A549 (cell line): ENCODE measurements around the gene THRAP3.

Experiments
- CEBPB ChIP-seq, 2 experiments: fragments of >200 bp in 1 of 2; sonication (Bioruptor Twin) in 1 of 2; formaldehyde crosslinking in 1 of 2; IDR thresholded peaks; 2 replicates each; pipeline ENCODE4 v1.6.1; 2012 to 2016
- EP300 ChIP-seq, 2 experiments: fragments of >200 bp; sonication (Bioruptor Twin); formaldehyde crosslinking; IDR thresholded peaks; 2 replicates in 1 of 2; 3 replicates in 1 of 2; pipeline ENCODE4 v1.6.1; 2016 to 2017
- HOXA7 ChIP-seq: fragments of 250-450 bp; sonication (Bioruptor Pico); IDR thresholded peaks from 2 replicates; pipeline ENCODE4 v1.5.0; 2020; ENCODE audit warnings: mild to moderate bottlenecking, moderate library complexity
- MAFK ChIP-seq: fragments of 450-650 bp; IDR thresholded peaks from 2 replicates; pipeline ENCODE4 v1.6.1; 2014; ENCODE audit not compliant: partially characterized antibody
- NR3C1 ChIP-seq: fragments of >200 bp; sonication (Bioruptor Twin); formaldehyde crosslinking; IDR thresholded peaks from 3 replicates; pipeline ENCODE4 v1.6.1; 2017
- POLR2A ChIP-seq: IDR thresholded peaks from 2 replicates; pipeline ENCODE4 v1.6.1; 2012; ENCODE audit warnings: mild to moderate bottlenecking, low read length
- RAD21 ChIP-seq, 2 experiments: fragments of >200 bp in 1 of 2; sonication (Bioruptor Twin) in 1 of 2; formaldehyde crosslinking in 1 of 2; IDR thresholded peaks in 1 of 2; conservative IDR thresholded peaks in 1 of 2; 2 replicates in 1 of 2; 3 replicates in 1 of 2; pipeline ENCODE4 v1.6.1; 2012 to 2018; ENCODE audit warnings: inconsistent platforms in 1 of 2
- RNF2 ChIP-seq: fragments of 200-600 bp; sonication (generic); IDR thresholded peaks from 2 replicates; pipeline ENCODE4 v1.6.1; 2016; ENCODE audit warnings: low read depth, mild to moderate bottlenecking, antibody characterized with exemption, moderate library complexity, borderline replicate concordance
- SMC3 ChIP-seq: fragments of >200 bp; sonication (Bioruptor Twin); formaldehyde crosslinking; IDR thresholded peaks from 3 replicates; pipeline ENCODE4 v1.6.1; 2018; ENCODE audit warnings: inconsistent platforms
- TF ChIP-seq, protein P1 (sequence below): fragments of 450-650 bp; IDR thresholded peaks from 2 replicates; pipeline ENCODE4 v1.6.1; 2014; ENCODE audit warnings: antibody characterized with exemption
- TF ChIP-seq, protein P2 (sequence below): fragments of >200 bp; sonication (Bioruptor Twin); formaldehyde crosslinking; IDR thresholded peaks from 3 replicates; pipeline ENCODE4 v1.5.1; 2016
- TF ChIP-seq, protein P3 (sequence below): IDR thresholded peaks from 2 replicates; pipeline ENCODE4 v1.6.1; 2012; ENCODE audit warnings: low read depth, borderline replicate concordance
- TF ChIP-seq, protein P4 (sequence below): fragments of 200-600 bp; sonication (generic); IDR thresholded peaks from 2 replicates; pipeline ENCODE4 v1.6.1; 2016; ENCODE audit warnings: antibody characterized with exemption, mild to moderate bottlenecking, moderate library complexity

DNA sequence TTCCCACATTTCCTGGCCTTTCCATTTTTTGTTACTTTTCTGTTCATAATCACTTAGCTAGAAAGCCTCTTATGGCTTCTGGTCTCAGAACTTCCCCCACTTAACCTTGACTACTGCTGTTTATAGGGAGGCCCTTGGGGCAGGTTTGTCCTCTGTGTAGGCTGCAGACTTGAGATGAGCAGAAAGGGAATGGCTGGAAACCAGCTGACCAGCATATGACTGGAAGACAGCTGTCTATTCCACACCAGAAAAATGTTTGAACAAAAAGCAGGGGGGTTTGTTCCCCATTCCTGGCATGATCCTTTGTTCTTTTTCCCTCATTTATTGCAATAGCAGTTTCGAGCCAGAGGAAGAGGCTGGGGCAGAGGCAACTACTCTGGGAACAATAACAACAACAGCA lies 77.0 kb downstream of the THRAP3 start:
- TF ChIP-seq, protein P1, sequence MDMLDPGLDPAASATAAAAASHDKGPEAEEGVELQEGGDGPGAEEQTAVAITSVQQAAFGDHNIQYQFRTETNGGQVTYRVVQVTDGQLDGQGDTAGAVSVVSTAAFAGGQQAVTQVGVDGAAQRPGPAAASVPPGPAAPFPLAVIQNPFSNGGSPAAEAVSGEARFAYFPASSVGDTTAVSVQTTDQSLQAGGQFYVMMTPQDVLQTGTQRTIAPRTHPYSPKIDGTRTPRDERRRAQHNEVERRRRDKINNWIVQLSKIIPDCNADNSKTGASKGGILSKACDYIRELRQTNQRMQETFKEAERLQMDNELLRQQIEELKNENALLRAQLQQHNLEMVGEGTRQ: no peak
- TF ChIP-seq POLR2A (no peak), CEBPB (IDR thresholded peaks at IDR 0.05) (no peak), EP300 (IDR thresholded peaks at IDR 0.05) (no peak), HOXA7 (CRISPR knock-in tag) (no peak), RNF2 (no peak), RAD21 (conservative IDR thresholded peaks at IDR 0.05 in 1 of 2, IDR thresholded peaks at IDR 0.05 in 1 of 2) (no peak), SMC3 (no peak), MAFK (no peak), NR3C1 (no peak)
- TF ChIP-seq, protein P2, sequence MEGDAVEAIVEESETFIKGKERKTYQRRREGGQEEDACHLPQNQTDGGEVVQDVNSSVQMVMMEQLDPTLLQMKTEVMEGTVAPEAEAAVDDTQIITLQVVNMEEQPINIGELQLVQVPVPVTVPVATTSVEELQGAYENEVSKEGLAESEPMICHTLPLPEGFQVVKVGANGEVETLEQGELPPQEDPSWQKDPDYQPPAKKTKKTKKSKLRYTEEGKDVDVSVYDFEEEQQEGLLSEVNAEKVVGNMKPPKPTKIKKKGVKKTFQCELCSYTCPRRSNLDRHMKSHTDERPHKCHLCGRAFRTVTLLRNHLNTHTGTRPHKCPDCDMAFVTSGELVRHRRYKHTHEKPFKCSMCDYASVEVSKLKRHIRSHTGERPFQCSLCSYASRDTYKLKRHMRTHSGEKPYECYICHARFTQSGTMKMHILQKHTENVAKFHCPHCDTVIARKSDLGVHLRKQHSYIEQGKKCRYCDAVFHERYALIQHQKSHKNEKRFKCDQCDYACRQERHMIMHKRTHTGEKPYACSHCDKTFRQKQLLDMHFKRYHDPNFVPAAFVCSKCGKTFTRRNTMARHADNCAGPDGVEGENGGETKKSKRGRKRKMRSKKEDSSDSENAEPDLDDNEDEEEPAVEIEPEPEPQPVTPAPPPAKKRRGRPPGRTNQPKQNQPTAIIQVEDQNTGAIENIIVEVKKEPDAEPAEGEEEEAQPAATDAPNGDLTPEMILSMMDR: no peak
- TF ChIP-seq, protein P3, sequence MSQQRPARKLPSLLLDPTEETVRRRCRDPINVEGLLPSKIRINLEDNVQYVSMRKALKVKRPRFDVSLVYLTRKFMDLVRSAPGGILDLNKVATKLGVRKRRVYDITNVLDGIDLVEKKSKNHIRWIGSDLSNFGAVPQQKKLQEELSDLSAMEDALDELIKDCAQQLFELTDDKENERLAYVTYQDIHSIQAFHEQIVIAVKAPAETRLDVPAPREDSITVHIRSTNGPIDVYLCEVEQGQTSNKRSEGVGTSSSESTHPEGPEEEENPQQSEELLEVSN: no peak
- TF ChIP-seq, protein P4, sequence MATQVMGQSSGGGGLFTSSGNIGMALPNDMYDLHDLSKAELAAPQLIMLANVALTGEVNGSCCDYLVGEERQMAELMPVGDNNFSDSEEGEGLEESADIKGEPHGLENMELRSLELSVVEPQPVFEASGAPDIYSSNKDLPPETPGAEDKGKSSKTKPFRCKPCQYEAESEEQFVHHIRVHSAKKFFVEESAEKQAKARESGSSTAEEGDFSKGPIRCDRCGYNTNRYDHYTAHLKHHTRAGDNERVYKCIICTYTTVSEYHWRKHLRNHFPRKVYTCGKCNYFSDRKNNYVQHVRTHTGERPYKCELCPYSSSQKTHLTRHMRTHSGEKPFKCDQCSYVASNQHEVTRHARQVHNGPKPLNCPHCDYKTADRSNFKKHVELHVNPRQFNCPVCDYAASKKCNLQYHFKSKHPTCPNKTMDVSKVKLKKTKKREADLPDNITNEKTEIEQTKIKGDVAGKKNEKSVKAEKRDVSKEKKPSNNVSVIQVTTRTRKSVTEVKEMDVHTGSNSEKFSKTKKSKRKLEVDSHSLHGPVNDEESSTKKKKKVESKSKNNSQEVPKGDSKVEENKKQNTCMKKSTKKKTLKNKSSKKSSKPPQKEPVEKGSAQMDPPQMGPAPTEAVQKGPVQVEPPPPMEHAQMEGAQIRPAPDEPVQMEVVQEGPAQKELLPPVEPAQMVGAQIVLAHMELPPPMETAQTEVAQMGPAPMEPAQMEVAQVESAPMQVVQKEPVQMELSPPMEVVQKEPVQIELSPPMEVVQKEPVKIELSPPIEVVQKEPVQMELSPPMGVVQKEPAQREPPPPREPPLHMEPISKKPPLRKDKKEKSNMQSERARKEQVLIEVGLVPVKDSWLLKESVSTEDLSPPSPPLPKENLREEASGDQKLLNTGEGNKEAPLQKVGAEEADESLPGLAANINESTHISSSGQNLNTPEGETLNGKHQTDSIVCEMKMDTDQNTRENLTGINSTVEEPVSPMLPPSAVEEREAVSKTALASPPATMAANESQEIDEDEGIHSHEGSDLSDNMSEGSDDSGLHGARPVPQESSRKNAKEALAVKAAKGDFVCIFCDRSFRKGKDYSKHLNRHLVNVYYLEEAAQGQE: no peak
